Activated CD4-positive, alpha-beta T cell treated with anti-CD3 and anti-CD28 coated beads for 36 hours (primary cell): ENCODE data around the gene PSMD6. TPM values are rescaled to one million over a fixed set of nuclear protein-coding genes. Genes with fewer than 3 reads are reported as not detected.

Experiments
- ATAC-seq: fragments of 200-7000 bp; cut with Tn5 transposase; one replicate; pipeline ENCODE4 v1.10.0; 2021; ENCODE audit warnings: mild to moderate bottlenecking, moderate library complexity
- CTCF ChIA-PET: fragments of 350-600 bp; sonication (Branson Sonifier 250); formaldehyde crosslinking; loops from one replicate; lab custom pipeline; 2021; ENCODE audit warnings: antibody characterized with exemption; lab: Charles Lee
- POLR2A ChIA-PET: fragments of 350-600 bp; sonication (Branson Sonifier 250); formaldehyde crosslinking; loops from one replicate; lab custom pipeline; 2021; ENCODE audit warnings: antibody characterized with exemption, inconsistent platforms; lab: Charles Lee
- DNase-seq: peaks from one replicate; pipeline ENCODE4 v3.0.0-alpha.2; 2020
- H3K27ac Mint-ChIP-seq: one replicate; pipeline ENCODE4 v1.8.0; 2021; ENCODE audit warnings: mixed read lengths
- H3K27me3 Mint-ChIP-seq: one replicate; pipeline ENCODE4 v1.8.0; 2021; ENCODE audit warnings: mixed read lengths
- H3K36me3 Mint-ChIP-seq: one replicate; pipeline ENCODE4 v1.8.0; 2021; ENCODE audit warnings: low read depth, mixed read lengths
- H3K4me1 Mint-ChIP-seq: one replicate; pipeline ENCODE4 v1.8.0; 2021; ENCODE audit warnings: mixed read lengths
- H3K4me3 Mint-ChIP-seq: one replicate; pipeline ENCODE4 v1.8.0; 2021; ENCODE audit warnings: mild to moderate bottlenecking, moderate library complexity, mixed read lengths
- H3K9me3 Mint-ChIP-seq: one replicate; pipeline ENCODE4 v1.8.0; 2021; ENCODE audit warnings: low read depth, mixed read lengths
- intact Hi-C, 2 experiments: fragments of 100-400 bp; cut with DNase I in 1 of 2; cut with micrococcal nuclease in 1 of 2; formaldehyde crosslinking; loops; one replicate each; pipeline versions ENCODE4 v1.14.2 to v1.15.1; 2022 to 2024; cut with DNase I, micrococcal nuclease
- total RNA-seq, 2 experiments: library from RNA; stranded (reverse); gene quantifications; one replicate each; pipeline ENCODE4 v1.2.3, GENCODE V29; 2021

Gene PSMD6
- total RNA-seq, 2 experiments from 2014 or later = 109 to 117 TPM

GRCh38 chr3:63977893-63978292 lies 45.4 kb downstream of the PSMD6 start:
- intact Hi-C loops = no loop called here
- ATAC-seq = peak; percentile 29
- H3K9me3 Mint-ChIP-seq = no peaks in the 10 kb centered on the region
- H3K4me1 Mint-ChIP-seq = peaks cover 96% of the 10 kb centered on the region
- DNase-seq = no peak
- POLR2A ChIA-PET = interaction anchor here (0.7 to 1.6 kb wide), 3 partner anchors 10 to 62 kb away, joined by 3 to 7 read pairs (median 4); no protein-coding TSS in a partner anchor
- no peaks in the 10 kb centered on the region for H3K27me3 Mint-ChIP-seq
- peaks cover 38% of the 10 kb centered on the region for H3K36me3 Mint-ChIP-seq
- CTCF ChIA-PET = interaction anchor here (1.3 to 9.5 kb wide), 4 partner anchors 13 to 46 kb away, joined by 5 to 117 read pairs (median 43); partner anchors contain the start of gene PSMD6
- H3K27ac Mint-ChIP-seq = peak overlapping the region; percentile 97
- no peak overlapping the region for H3K4me3 Mint-ChIP-seq

DNA sequence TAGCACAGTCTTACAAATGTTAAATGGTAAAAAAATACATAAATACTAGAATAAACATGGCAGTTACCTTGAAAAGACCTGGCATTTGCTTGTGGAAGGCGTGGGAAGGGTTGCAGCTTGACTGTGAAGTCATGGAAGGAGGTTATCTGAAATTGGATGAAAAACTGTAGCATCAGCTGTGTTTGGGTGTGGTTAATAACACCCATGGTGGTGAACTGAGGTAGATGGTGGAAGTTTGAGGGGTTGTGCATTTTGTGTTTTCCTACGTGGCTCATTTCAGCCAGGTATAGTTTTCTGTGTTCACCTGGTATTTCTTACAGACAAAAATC lies 46.5 kb downstream of the PSMD6 start:
- no peak for DNase-seq

GRCh38 chr3:63976161-63976871 lies 47.0 kb downstream of the PSMD6 start:
- CTCF ChIA-PET = interaction anchor here (2.3 to 9.5 kb wide), 3 partner anchors 11 to 47 kb away, joined by 7 to 117 read pairs (median 79); partner anchors contain the start of gene PSMD6
- Mint-ChIP-seq H3K4me3 (no peak overlapping the region), H3K4me1 (peaks cover 95% of the 10 kb centered on the region)

More for the DNA sequence above, 46.5 kb downstream of the PSMD6 start:
- peak overlapping the region; percentile 97 for H3K27ac Mint-ChIP-seq
- H3K36me3 Mint-ChIP-seq = peaks cover 32% of the 10 kb centered on the region
- H3K27me3 Mint-ChIP-seq = no peaks in the 10 kb centered on the region
- no peak for ATAC-seq
- H3K9me3 Mint-ChIP-seq = no peaks in the 10 kb centered on the region
- intact Hi-C loops = no loop called here
- H3K4me3 Mint-ChIP-seq = no peak overlapping the region
- CTCF ChIA-PET = interaction anchor here (2.3 to 9.5 kb wide), 3 partner anchors 12 to 47 kb away, joined by 7 to 117 read pairs (median 79); partner anchors contain the start of gene PSMD6
- peaks cover 97% of the 10 kb centered on the region for H3K4me1 Mint-ChIP-seq
- POLR2A ChIA-PET = no interaction called here

DNA sequence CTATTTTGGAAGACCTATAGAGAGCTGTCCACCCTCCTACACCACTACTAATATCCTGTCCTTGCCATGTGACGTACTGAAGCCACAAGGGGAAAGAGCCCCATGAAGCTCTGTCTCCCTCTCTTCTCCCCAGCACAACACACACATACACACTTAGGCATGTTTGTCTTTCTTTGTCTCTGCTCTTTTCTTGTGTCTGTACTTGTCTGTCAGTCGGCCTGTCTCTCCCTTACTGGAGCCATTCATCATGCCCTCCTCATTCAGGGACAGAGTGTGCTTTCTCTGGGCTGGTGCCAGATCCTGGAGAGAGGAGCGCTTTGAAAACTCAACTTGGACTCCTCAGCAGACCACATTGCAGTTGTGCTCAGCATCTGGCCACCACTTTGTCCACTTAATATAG lies 47.6 kb downstream of the PSMD6 start:
- H3K27ac Mint-ChIP-seq = peak overlapping the region; percentile 97

More at GRCh38 chr3:63976161-63976871, 47.0 kb downstream of the PSMD6 start:
- H3K27ac Mint-ChIP-seq = peak overlapping the region; percentile 97
- no peak for ATAC-seq
- no peaks in the 10 kb centered on the region for H3K9me3 Mint-ChIP-seq
- H3K27me3 Mint-ChIP-seq = no peaks in the 10 kb centered on the region
- POLR2A ChIA-PET = interaction anchor here (0.6 kb wide), 1 partner anchor 559 kb away, joined by 3 read pairs; no protein-coding TSS in a partner anchor
- H3K36me3 Mint-ChIP-seq = peaks cover 29% of the 10 kb centered on the region
- no peak for DNase-seq
- intact Hi-C loops = no loop called here

GRCh38 chr3:63974451-63974850 lies 48.8 kb downstream of the PSMD6 start:
- ChIA-PET POLR2A (no interaction called here), CTCF (interaction anchor here (0.9 to 9.5 kb wide), 6 partner anchors 9 to 31 kb away, joined by 3 to 79 read pairs (median 5); no protein-coding TSS in a partner anchor)
- no peak for ATAC-seq
- no peaks in the 10 kb centered on the region for H3K9me3 Mint-ChIP-seq
- no peak for DNase-seq
- H3K4me3 Mint-ChIP-seq = no peak overlapping the region
- peaks cover 95% of the 10 kb centered on the region for H3K4me1 Mint-ChIP-seq
- H3K36me3 Mint-ChIP-seq = peaks cover 18% of the 10 kb centered on the region
- peak overlapping the region; percentile 27 for H3K27ac Mint-ChIP-seq
- H3K27me3 Mint-ChIP-seq = no peaks in the 10 kb centered on the region
- intact Hi-C loops = no loop called here

More for the DNA sequence above, 47.6 kb downstream of the PSMD6 start:
- Mint-ChIP-seq H3K4me3 (no peak overlapping the region), H3K36me3 (peaks cover 28% of the 10 kb centered on the region), H3K27me3 (no peaks in the 10 kb centered on the region), H3K4me1 (peaks cover 95% of the 10 kb centered on the region), H3K9me3 (no peaks in the 10 kb centered on the region)
- ATAC-seq (no peak), DNase-seq (no peak)
- intact Hi-C loops = no loop called here
- ChIA-PET CTCF (interaction anchor here (6.3 to 9.5 kb wide), 2 partner anchors 11 to 18 kb away, joined by 79 to 117 read pairs; no protein-coding TSS in a partner anchor), POLR2A (interaction anchor here (0.6 kb wide), 1 partner anchor 560 kb away, joined by 3 read pairs; no protein-coding TSS in a partner anchor)

DNA sequence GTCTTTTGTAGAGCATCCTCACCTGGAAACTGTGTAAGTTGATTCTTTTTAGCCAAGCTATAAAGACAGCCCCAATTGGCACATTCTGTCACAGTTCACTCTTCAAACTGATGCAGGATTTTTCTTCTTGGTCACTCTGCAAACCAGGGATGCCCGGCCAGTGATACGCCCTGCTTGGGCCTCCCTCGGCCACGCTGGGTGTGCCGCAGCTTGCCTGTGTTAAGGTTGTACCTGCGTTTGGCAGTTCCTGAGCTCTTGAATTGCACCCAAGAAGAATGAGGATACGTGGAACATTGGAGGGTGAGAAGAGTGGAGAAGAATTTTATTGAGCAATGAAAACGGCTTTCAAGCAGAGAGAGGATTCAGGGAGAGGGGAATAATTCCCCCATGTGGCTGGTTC lies 49.9 kb downstream of the PSMD6 start:
- no peak overlapping the region for H3K4me3 Mint-ChIP-seq
- peaks cover 14% of the 10 kb centered on the region for H3K36me3 Mint-ChIP-seq
- H3K4me1 Mint-ChIP-seq = peaks cover 95% of the 10 kb centered on the region
- intact Hi-C loops = no loop called here
- DNase-seq = no peak
- no peak for ATAC-seq
- H3K27me3 Mint-ChIP-seq = no peaks in the 10 kb centered on the region
- ChIA-PET POLR2A (no interaction called here), CTCF (interaction anchor here (1.0 to 9.5 kb wide), 5 partner anchors 8 to 20 kb away, joined by 4 to 79 read pairs (median 8); no protein-coding TSS in a partner anchor)
- H3K9me3 Mint-ChIP-seq = no peaks in the 10 kb centered on the region
- peak overlapping the region; percentile 86 for H3K27ac Mint-ChIP-seq

- POLR2A ChIA-PET = no interaction called here
- ATAC-seq (no peak), DNase-seq (no peak)
- peaks cover 95% of the 10 kb centered on the region for H3K4me1 Mint-ChIP-seq
- no peaks in the 10 kb centered on the region for H3K27me3 Mint-ChIP-seq
- no peak overlapping the region for H3K4me3 Mint-ChIP-seq
- H3K27ac Mint-ChIP-seq = peak overlapping the region; percentile 86
- intact Hi-C loops = no loop called here
- CTCF ChIA-PET = interaction anchor here (1.8 kb wide), 1 partner anchor 11 kb away, joined by 14 read pairs; no protein-coding TSS in a partner anchor
- H3K36me3 Mint-ChIP-seq = peaks cover 14% of the 10 kb centered on the region
- H3K9me3 Mint-ChIP-seq = no peaks in the 10 kb centered on the region
Measured at GRCh38 chr3:63972987-63973386, 50.3 kb downstream of the PSMD6 start.

DNA sequence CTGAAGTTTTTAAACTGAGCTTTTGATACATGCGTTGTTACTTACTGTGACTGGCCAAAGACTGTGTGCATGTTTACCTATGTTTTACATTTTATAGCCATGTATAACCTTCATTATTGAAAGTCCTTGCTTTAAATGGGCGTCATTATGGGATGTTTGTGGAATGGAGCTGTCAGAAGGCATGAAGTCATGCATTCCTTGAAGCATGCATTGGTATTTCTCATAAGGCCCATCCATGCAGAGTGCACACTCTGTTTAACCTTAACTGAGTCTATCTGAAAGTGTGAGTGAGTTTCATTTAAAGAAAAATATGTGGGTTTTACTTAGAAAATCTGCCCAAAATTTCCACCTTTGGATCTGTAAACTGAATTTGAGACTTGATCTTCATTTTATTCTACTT lies 51.1 kb downstream of the PSMD6 start:
- H3K4me1 Mint-ChIP-seq = peaks cover 94% of the 10 kb centered on the region
- DNase-seq = no peak
- CTCF ChIA-PET = interaction anchor here (0.7 to 1.8 kb wide), 3 partner anchors 8 to 25 kb away, joined by 3 to 14 read pairs (median 4); no protein-coding TSS in a partner anchor
- peak overlapping the region; percentile 33 for H3K4me3 Mint-ChIP-seq
- peak overlapping the region; percentile 86 for H3K27ac Mint-ChIP-seq
- intact Hi-C loops = no loop called here
- H3K36me3 Mint-ChIP-seq = peaks cover 14% of the 10 kb centered on the region
- no peaks in the 10 kb centered on the region for H3K27me3 Mint-ChIP-seq
- ATAC-seq = peak; percentile 51
- POLR2A ChIA-PET = no interaction called here
- no peaks in the 10 kb centered on the region for H3K9me3 Mint-ChIP-seq

DNA sequence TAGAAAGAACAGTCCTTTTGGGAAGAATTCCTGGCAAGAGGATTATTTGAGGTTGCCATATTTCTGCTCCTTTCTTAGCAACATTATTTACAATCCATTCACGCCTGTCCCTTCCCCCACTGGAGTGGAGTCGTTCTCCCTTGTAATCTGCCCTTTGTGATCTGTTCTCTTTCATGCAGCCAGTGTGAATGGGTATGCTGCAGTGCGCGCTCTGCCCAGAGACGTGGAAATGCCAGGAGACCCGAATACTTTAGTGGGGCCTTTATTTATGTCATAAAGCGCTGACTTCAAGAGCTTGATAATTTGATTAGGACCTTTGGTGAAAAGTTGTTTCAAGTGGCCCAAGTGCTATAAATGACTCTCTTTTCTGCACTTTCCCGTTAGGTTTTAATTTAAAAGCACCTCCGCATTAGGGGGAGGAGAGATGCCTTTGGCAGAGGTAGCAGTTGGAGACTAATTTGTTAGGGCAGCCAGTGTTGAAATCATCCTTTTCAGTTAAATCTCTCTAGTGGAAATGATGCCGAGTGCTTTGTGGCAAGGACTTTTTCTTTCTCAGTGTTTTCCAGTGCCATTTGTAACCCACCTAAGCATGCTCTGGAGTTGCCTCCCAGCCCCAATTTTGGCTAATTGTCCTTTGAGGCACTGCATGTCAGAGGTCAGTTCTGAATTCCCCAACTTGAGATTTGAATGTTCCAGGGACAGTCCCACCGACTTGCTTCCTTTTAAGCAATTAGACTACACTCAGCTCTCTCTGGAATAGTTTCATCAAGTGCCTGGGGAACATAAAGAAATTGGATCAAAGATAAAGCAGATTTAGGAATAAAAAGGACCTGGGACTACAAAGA lies 52.4 kb downstream of the PSMD6 start:
- Mint-ChIP-seq H3K9me3 (no peaks in the 10 kb centered on the region), H3K36me3 (peaks cover 14% of the 10 kb centered on the region), H3K27ac (peak overlapping the region; percentile 89), H3K27me3 (no peaks in the 10 kb centered on the region), H3K4me1 (peaks cover 92% of the 10 kb centered on the region), H3K4me3 (peak overlapping the region; percentile 75)
- CTCF ChIA-PET = interaction anchor here (1.2 kb wide), 1 partner anchor 9 kb away, joined by 3 read pairs; no protein-coding TSS in a partner anchor
- intact Hi-C loops = loop anchor here (1.0 kb wide), 1 partner anchor 8 kb away; no protein-coding TSS in a partner anchor
- DNase-seq (no peak), ATAC-seq (no peak)
- POLR2A ChIA-PET = interaction anchor here (1.6 kb wide), 1 partner anchor 8 kb away, joined by 4 read pairs; no protein-coding TSS in a partner anchor

DNA sequence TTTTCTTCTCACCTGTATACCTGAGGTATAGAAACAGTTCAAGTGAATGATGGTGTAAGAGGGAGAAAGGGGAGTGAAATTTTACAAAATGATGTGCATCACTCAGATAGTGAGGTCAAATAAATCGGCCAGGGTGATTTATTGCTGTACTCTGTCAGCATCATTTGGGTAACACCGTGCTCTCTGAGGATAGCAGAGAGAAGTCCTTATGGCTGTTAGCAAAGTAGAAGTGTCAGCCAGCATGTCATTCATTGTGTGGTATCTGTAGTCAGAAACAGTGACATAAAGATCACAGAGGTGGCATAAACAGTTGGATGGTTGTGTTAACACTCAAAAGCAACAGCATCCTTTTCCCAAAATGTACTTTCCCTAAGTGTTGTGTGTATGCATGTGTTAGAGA lies 53.4 kb downstream of the PSMD6 start:
- POLR2A ChIA-PET = interaction anchor here (1.6 kb wide), 1 partner anchor 9 kb away, joined by 4 read pairs; no protein-coding TSS in a partner anchor
- no peaks in the 10 kb centered on the region for H3K9me3 Mint-ChIP-seq
- ATAC-seq (peak; percentile 35), DNase-seq (no peak)
- peaks cover 14% of the 10 kb centered on the region for H3K36me3 Mint-ChIP-seq
- H3K27me3 Mint-ChIP-seq = no peaks in the 10 kb centered on the region
- intact Hi-C loops = loop anchor here (1.0 to 5.0 kb wide), 4 partner anchors 9 to 58 kb away; partner anchors contain the start of genes PSMD6 (in 2 of the 2) and SCAANT1 (in 1 of the 2)
- CTCF ChIA-PET = interaction anchor here (1.0 to 10.3 kb wide), 3 partner anchors 9 to 38 kb away, joined by 3 to 117 read pairs (median 14); no protein-coding TSS in a partner anchor
- peaks cover 90% of the 10 kb centered on the region for H3K4me1 Mint-ChIP-seq
- peak overlapping the region; percentile 75 for H3K4me3 Mint-ChIP-seq
- H3K27ac Mint-ChIP-seq = peak overlapping the region; percentile 89
